HG02885 (cell line): ENCODE results near the gene ATAD1.
"Not testable (repeated sequence)": the region's sequence is repeated elsewhere in the genome, so short reads cannot be mapped to it uniquely, and the experiment has no call there.

Source experiments
- ATAC-seq: cut with Tn5 transposase; IDR thresholded peaks from one replicate; pipeline ENCODE4 v1.9.1; 2021; ENCODE audit warnings: mild to moderate bottlenecking; ENCODE audit not compliant: unreplicated experiment, poor library complexity

The ATAD1 gene

DNA sequence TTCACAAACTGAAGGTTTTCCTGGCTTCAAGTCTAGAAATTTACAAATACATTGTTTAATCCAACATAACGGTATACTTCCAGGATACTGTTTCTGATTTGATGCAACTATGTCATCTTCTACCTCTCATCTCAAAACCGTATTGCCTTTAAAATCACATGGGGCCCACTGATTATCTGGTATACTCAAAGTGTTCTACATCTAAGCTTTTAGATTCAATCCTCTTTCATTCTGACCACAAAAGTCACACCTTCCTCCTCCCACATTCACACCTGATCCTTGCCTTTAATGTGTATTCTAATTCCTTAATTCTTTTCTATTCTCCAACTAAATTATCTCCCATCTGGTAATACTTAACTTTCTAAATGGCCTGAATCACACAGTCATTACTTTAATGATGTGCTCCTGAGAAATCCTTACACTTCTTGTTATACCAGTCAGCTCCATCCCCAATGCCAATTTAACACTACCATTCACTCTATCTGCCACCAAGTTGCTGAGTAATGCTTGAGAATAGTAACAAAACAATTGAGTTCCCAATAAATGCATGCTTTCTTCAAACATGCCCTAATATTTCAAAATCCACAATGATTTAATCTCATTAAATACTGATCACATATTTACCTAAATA, 13.0 kb downstream of the ATAD1 start:
- ATAC-seq: no peak

DNA sequence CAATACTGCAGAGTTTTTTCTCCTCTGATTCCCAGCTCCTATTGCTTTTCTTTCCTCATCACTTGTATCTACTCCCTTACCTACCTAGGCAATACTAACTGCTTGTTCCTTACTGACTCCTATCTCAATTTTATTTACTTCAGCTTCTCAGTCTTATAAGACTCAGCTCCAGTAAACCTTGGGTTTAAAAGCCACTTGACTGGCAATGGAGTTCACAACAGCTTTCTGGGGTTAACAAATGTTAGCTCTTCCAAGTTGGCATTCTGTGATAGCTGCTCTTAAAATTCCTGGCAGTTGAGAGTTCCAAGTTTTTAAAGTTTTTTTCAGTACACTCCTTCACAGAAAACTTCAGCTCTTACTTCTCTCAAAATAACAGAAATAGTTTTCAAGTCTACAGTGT, 14.2 kb downstream of the ATAD1 start:
- ATAC-seq: no peak

DNA sequence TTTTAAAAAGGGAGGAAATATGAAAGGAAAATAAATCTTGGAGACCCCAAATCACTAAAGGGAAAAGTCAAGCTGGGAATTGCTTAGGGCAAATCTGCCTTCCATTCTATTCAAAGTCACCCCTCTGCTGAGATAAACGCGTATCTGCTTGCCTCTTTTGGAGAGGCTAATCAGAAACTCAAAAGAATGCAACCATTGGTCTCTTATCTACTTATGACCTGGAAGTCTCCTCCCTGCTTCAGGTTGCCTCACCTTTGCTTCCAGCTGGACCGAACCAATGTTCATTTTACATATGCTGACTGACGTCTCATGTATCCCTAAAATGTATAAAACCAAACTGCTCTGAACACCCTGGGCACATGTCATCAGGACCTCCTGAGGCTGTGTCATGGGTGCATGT, 14.7 kb downstream of the ATAD1 start:
- ATAC-seq: no peak

DNA sequence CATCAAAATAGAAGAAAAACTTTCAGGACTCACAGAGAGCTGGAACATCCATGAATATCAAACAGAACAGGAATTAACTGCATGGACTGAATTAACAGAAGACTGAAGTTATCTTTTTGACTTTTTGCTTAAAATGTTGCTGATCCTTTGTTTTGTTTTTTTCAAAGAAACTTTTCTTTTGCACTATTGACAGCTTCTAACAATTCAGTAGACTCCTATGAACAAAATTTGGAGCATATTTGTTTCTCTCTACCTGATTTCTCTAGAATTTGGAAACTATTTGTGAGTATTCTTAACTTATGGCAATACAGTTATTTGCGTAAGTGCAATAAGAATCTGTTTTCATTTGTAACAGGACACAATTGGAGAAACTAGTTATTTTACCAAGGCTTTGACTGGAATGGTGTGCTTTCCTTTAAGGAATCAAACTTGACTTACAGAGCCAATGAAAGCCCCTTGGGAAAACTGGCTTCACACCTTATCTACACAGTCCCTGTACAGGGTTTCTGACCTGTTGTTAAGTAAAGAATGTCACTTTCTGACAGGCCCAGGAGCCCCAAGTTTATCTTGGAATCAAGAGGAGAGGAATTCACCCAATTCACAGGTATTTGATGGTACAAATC, 16.1 kb downstream of the ATAD1 start:
- ATAC-seq: not testable (repeated sequence)

DNA sequence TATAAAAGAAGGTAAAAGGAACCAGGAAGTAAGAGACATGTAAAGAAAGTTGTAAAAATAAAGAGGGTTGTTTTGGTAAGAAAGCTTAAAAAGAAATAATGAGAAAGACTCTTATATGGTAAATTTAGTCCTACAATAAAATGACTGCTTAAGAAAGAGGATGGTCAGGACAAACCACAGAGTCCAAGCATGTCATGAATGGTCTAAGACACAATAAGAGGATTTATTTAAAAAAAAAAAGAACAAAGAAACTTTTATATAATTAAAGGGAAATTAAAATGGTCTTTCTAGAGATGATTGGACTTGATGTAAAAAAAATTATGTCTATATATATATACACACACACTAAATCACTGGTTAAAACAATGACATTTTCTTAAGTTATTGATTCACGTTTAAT, 18.2 kb downstream of the ATAD1 start:
- ATAC-seq: no peak

DNA sequence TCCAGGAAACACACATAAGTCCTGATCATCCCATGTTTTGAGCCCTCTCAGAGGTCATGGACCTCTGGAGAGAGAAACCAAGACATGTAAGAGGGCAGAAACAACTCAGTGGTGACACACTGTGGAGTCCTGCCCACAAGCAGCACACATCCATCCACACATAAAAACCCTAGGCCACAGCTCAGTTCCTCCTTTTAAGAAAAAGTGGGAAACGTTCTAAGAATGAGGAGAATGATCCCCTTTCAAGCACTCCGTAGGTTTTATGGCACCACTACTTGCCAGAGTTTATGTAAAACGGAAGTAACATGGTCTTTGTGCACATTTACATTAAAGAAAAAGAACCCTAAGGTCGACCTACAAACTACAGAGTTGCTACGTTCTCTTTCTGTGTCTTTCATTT, 19.9 kb downstream of the ATAD1 start:
- ATAC-seq: no peak

DNA sequence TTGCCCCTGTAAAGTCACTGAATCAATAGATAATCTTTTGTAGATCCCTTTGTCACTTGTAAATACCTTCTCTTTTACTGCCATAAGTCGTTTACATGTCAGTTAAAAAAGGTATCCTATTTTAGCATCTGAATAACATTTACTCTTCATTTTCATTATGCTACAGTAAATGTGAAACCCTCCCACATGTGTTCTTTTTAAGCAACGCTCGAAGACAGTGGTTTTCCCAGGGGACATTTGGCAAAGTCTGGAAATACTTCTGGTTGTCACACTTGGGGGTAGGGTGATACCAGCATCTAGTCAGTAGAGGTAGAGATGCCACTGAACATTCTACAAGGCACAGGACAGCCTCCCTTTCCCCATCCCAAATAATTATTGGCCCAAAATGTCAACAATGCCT, 23.7 kb downstream of the ATAD1 start:
- peak; percentile 73 for ATAC-seq

DNA sequence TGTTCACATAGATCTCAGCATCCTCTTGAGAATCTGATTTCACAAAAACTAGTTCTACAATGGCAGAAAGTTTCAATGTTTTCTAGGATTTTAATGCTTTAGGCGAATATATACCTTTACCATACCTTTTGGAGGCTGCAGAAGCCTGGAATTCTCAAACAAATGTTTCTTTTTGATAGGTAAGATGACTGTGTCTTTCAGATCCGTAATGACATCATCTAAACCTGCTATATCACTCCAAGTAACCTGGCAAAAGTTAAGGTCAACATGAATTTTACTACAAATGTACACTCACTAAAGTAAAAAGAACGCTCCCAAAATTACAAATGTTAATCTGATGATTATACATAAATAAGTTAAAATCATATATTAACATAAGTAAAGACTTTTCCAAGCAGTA, 27.8 kb downstream of the ATAD1 start:
- no peak for ATAC-seq

DNA sequence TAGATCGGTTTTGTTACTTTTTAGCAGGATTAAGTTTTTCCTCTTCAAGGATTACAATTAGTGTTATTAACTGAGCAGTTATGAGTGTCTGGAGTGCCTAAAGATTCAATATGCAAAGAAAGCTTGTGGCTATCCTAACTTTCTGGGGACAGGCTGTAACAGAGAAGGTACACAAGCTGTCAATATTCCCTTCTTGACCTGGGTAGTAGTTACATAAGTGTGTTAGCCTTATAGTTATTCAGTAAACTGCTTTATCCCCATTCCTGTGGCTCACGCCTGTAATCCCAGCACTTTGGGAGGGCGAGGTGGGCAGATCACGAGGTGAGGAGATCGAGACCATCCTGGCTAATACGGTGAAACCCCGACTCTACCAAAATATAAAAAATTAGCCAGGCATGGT, 31.6 kb downstream of the ATAD1 start:
- ATAC-seq: no peak

DNA sequence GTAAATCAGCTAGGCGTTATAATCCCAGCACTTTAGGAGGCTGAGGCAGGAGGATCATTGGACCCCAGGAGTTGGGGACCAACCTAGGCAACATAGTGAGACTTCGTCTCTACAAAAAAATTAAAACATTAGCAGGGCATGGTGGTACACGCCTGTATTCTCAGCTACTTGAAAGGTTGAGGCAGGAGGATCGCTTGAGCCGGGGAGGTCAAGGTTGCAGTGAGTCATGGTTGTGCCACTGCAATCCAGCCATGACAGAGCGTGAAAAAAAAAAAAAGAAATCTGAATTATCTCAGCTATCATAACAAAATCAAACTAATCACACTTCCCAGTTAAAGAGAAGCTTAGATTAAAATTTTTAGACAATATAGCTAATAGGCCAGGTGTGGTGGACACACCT, 35.3 kb downstream of the ATAD1 start:
- ATAC-seq: no peak

DNA sequence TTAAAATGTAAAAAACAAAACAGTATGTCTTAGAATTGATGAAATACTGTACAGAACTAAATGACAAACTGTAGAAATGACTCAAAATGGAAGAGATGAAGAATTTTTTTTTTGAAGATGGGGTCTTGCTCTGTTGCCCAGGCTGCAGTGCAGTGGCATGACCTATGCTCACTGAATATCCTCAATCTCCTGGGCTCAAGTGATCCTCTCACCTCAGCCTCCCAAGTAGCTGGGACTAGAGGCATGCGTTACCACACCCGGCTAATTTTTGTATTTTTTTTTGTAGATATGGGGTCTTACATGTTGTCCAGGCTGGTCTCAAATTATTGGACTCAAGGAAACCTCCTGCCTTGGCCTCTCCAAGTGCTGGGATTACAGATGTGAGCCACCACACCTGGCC, 36.5 kb downstream of the ATAD1 start:
- no peak for ATAC-seq

DNA sequence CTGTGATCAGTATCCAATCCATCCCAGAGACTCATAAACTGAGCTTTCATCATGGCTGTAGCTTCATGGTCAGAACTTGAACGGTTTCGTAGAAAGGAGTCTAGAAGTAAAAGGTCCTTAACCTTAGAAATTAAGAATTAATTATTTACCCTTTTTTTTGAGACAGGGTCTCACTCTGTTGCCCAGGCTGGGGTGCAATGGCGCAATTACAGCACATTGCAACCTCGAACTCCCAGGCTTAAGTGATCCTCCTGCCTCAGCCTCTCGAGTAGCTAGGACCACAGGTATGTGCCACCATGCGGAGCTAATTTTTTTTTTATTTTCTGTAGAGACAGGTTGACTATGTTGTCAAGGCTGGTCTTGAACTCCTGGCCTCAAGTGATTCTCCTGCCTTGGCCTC, 41.7 kb downstream of the ATAD1 start:
- no peak for ATAC-seq

DNA sequence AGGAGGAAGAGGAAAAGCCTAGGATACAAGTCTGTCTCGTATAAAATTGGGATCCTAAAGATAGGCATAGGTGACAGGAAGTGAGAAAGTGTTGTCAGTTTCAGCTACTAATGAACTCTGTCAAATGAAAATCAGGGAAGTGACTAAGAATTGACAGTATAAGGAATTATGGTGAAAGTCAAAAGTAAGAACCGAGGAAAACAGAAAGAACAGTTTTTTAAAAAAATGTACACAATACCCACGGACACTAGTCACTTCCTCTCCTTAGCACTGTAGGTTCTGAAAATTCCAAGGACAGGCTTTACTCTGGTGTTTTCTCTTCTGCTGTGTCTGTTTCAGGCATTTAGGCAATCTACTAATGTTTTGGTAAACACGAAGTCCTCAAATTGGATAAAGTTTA, 42.3 kb downstream of the ATAD1 start:
- ATAC-seq: no peak

DNA sequence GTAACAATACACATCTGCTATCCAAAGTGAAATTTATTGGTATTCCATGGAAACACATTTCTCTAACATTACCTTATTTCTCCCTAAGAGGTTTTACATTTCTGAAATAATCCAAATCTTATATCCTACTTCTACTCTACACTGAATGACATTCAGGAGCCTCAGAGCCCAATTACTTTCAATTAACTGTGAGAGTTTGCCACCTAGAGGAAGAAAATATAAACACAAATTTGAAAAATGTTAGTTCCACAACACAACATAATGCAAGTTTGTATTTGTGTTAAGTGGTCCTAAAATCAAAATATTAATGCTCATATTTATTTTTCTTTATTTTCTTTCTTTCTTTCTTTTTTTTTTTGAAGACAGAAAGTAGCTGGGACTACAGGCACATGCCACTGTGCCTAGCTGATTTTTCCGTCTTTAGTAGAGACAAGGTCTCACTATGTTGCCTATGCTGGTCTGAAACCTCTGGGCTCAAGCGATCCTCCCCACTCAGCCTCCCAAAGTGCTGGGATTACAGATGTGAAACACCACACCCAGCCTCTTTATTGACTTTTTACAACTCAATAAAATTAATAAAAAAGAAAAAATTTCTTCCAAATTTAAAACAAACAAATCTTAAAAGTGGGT, 46.0 kb downstream of the ATAD1 start:
- ATAC-seq: peak; percentile 39

DNA sequence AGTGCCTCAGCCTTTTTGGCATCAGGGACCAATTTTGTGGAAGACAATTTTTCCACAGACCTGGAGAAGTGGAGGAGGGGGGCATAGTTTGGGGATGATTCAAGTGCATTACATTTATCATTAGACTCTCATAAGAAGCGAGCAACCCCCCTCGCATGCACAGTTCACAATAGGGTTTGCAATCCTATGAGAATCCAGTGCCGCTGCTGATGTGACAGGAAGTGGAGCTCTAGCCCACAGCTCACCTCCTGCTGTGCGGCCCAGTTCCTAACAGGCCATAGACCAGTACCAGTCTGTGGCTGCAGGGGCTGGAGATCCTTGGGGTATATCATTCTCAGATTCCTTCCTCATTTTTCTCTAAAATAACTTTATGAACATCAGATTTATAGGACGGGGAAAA, 50.8 kb downstream of the ATAD1 start:
- no peak for ATAC-seq

DNA sequence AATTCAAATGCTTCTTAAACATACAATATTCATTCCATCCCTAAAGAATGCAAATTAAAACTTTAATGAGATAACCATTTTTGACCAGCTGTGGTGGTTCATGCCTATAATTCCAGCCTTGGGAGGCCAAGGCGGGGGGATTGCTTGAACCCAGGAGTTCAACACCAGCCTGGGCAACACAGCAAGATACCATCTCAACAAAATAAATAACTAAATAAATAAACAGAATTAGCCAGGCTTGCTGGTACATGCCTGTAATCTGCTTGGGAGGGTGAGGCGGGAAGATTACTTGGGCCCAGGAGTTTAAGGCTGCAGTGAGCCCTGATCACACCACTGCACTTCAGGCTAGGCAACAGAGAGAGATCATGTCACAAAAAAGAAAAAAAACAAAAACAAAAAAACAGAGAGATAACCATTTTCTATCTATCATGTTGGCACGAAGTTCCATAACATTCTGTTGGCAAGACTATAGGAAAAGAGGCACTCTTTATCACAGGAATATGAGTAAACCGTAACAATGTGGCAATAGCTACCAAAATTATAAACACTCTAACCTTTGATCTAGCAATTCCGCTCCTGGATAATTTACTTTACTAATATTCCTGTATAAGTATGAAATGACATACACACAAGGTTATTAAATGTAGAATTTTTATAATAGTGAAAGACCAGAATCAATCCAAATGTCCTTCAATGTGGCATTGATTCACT, 52.2 kb downstream of the ATAD1 start:
- no peak for ATAC-seq

DNA sequence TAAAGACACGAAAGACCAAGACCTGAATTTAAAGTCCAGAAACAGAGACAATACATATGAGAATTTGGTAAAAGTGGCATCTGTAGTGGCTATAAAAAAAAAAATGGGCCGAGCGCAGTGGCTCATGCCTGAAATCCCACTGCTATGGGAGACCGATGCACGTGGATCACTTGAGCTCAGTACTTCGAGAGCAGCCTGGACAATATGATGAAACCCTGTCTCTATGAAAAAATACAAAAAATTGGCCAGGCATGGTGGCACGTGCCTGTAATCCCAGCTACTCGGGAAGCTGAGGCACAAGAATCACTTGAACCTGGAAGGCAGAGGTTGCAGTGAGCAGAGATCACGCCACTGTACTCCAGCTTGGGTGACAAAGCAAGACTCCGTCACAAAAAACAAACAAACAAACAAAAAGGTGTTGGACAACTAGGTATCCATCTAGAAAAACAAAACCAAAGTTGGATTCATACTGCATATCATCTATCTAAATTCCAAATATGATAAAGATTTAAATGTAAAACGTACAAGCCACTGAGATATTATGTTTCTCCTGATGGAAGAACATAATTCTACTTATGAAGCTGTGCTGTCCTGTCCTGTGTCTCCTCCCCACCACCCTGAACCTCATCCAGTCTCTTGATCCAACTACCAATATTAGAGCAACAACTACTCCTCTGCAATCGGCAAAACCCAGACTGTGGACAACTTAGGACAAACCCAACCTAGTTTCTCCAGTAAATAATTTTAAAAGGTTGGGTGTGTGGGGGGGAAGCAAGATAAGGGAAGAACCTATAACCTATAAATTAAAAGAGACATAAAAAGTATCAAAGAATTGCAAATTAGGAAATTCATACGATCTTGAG, 53.7 kb downstream of the ATAD1 start:
- ATAC-seq: no peak

DNA sequence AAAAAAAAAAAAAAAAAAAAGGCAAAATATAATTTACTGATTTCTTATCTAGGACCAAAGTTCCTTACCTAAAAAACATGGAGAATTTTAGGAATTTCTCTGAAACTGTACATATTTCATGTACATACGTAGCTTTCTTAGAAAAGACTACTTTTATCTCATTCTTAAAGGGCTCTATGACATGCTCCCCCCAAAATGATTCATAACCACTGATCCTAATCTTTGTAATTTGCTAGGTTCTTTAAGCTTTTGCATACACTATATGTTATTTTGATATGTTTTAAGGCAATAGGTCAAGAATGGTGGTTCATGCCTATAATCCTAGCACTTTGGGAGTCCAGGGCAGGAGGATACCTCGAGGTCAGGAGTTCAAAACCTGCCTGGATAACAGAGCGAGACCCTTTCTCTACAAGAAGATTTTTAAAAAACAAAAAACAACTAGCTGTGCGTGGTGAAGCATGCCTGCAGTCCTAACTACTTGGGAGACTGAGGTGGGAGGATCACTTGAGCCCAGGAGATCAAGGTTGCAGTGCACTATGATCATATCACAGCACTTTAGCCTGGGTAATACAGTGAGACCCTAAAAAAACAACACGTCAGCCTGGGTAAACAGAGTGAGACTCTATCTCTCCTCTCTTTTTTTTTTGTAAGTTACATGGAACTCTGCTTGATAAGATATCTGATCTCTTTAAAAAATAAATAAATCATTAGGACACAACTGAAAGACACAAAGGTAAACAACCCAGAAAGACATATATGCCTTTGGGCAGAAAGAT, 54.8 kb downstream of the ATAD1 start:
- ATAC-seq: no peak

DNA sequence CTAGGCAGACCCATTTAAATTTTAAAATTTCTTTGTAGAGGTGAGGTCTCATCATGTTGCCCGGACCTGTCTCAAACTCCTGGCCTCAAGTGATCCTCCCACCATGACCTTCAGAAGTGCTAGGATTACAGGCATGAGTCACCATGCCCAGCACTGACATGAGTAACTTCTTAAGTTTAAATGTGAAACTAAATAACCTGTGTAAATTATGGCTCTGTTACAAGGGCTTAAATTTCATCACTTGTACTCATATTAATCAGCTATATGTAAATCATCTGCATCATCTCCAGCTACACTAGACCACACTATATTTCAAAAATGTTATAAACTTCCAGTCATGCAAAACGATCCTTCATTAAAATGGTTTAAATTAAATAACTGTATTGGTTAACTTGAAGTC, 56.1 kb downstream of the ATAD1 start:
- peak; percentile 64 for ATAC-seq

DNA sequence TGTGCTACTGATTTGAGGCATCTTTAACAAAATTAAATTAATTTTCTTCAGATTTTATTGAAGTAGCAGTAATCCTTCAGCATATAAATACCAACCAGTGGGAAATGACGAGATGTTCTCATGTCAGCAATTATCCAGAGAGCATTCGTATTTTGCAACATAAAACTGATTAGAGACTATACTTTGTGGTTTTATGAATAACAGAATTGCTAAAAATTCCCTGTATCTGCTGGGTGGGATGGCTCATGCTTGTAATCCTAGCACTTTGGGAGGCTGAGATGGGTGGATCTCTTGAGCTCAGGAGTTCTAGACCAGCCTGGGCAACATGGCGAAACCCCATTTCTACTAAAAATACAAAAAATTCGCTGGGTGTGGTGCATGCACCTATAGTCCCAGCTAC, 56.9 kb downstream of the ATAD1 start:
- ATAC-seq: no peak
